GM21576 (cell line): ENCODE measurements around the gene CYP2E1.
A peak's percentile ranks its signal among the peaks of the same experiment; 100 is the strongest.
"Not testable (repeated sequence)": the region's sequence is repeated elsewhere in the genome, so short reads cannot be mapped to it uniquely, and the experiment has no call there.

Experiments used
- ATAC-seq: cut with Tn5 transposase; IDR thresholded peaks from one replicate; pipeline ENCODE4 v1.9.1; 2021; ENCODE audit warnings: mild to moderate bottlenecking, moderate library complexity; ENCODE audit not compliant: unreplicated experiment

The CYP2E1 gene

DNA sequence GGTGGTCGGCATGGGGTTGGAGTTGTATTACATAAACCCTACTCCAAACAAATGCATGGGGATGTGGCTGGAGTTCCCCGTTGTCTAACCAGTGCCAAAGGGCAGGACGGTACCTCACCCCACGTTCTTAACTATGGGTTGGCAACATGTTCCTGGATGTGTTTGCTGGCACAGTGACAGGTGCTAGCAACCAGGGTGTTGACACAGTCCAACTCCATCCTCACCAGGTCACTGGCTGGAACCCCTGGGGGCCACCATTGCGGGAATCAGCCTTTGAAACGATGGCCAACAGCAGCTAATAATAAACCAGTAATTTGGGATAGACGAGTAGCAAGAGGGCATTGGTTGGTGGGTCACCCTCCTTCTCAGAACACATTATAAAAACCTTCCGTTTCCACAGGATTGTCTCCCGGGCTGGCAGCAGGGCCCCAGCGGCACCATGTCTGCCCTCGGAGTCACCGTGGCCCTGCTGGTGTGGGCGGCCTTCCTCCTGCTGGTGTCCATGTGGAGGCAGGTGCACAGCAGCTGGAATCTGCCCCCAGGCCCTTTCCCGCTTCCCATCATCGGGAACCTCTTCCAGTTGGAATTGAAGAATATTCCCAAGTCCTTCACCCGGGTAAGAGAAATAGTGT, at the start of gene CYP2E1:
Gene CYP2E1, plus strand, starts transcription at position 407 of the 632 bp plus-strand sequence. Its CDS starts 33 bp downstream, at position 440.
- no peak for ATAC-seq

DNA sequence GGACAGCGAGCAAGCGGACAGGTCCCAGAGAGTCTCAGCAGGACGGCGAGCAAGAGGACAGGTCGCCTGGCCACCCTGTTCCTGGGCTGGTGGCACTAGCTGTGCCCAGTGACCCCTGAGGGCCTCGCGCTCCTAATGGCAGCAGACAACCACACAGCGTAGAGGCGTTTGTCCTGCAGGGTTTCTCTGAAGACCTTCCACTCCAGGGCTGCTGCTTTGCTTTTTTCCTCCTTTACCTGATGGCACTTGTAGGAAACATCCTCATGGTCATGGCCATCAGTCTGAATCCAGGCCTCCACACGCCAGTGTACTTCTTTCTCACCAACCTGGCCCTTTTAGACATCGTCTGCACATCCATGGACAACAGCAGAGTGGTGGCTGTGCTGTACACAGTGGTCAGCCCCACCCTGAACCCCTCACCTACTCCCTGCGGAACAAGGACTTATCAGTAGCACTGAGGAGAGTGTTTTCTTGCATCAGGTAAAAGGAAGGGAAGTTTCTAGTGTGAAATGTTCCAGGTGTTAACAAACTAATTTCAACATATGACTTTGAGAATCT, 46.0 kb upstream of the CYP2E1 start:
- ATAC-seq = no peak

DNA sequence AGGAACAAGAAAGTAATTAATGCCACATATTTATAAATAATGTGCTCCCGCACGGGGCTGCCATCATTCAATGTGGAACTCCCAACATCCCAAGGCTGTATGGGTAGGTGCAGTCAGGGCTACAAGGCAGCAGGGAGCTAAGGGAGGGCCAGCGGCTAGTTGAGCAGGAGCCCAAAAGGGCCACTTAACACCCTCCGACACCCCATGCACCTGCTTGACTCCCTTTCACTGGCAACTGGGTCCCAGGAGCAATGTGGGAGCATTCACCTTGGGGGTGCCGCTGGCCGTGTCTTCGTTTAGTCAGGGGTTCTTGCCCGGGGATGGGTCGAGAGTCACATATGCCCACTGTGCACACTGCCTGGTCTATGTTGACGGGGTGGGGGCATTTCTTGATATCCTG, 45.5 kb upstream of the CYP2E1 start:
- ATAC-seq = no peak

DNA sequence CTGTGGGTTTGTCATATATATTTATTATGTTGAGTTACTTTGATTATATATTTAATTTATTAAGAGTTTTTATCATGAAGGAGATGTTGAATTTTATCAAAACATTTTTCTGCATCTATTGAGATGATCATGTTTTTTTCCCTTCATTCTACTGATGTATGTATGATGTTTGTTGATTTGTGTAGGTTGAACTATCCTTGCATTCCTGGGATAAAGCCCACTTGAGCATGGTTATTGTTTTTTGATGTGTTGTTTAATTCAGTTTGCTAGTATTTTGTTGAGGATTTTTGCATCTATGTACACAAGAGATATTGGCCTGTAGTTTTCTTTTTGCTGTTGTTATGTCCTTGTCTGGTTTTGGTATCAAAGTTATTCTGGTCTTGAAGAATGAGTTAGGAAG, 42.3 kb upstream of the CYP2E1 start:
- ATAC-seq = no peak

DNA sequence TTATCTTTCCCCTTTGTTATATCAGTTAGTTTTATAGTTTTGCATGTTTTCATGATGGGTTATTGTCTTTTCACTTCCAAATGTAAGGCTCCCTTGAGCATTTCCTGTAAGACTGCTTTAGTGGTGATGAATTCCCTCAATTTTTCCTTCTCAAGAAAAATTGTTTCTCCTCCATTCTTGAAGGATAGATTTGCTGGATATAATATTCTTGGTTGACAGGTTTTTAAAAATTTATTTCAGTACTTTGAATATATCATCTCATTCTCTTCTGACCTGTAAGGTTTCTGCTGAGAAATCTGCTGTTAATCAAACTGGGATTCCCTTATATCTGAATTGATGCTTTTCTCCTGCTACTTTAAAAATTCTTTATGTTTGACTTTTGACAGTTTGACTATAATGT, 40.1 kb upstream of the CYP2E1 start:
- ATAC-seq = no peak

DNA sequence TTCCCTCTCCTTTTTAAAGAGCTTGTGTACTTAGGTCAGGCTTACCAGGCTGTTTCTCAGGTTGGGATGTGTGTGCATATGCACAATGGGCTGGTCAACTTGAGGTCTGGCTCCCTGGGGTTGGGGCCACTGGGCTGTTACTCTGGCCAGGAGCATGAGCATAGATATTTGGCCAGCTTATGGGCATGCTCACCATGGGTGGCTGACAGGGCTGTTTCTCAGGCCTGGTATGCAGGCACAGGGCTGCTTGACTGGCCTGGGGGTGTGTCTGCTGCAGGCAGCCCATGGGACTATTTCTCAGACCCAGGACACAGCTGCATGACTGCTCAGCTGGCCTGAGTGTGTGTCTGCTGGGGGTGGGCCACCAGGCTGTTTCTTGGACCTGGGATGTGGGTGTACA, 38.8 kb upstream of the CYP2E1 start:
- no peak for ATAC-seq

DNA sequence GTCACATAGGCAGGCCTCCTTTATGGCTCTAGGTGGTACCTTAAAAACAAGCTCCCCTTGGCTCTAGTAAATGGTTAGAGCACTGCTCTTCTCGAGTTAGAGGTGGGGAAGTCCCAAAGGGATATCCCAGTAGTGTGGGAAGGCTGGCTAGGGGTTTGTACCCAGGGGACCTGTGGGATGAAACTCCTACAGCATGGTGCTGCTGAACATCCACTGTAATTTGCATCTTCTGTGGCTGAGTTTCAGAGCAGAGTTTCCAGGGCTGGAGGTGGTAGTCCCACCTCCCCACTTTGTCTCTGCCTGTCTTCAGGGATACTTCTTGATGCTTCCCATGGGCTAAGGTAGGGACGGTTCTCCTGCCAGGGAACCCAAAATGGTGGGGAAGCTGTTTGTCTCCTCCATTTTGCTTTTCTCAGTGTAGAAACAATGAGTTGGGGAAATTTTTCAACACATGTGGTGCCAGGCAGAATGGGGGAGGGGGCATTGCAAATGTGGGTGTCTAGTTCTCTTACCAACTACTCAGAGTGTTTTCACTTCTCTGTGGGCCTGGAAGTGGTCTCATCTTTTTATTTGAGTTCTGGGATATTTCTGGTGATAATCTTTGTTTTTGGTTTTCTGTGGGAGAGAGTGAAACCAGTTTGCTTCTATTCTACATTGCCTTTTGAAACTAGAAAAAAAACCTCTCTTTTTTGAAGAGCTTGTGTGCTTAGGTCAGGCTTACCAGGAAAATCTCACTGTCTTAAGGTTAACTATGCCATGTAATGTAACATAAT, 37.2 kb upstream of the CYP2E1 start:
- peak; percentile 55 for ATAC-seq

DNA sequence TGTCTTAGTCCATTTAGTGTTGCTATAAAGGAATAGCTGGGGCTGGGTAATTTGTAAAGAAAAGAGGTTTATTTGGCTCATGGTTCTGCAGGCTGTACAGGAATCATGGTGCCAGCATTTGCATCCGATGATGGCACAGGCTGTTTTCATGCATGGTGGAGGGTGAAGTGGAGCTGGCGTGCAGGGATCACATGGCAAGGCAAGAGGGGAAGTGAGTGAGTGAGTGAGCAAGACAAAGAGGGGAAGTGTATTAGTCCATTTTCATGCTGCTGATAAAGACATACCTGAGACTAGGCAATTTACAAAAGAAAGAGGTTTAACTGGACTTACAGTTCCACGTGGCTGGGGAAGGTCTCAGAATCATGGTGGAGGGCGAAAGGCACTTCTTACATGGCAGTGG, 33.6 kb upstream of the CYP2E1 start:
- ATAC-seq = not testable (repeated sequence)

DNA sequence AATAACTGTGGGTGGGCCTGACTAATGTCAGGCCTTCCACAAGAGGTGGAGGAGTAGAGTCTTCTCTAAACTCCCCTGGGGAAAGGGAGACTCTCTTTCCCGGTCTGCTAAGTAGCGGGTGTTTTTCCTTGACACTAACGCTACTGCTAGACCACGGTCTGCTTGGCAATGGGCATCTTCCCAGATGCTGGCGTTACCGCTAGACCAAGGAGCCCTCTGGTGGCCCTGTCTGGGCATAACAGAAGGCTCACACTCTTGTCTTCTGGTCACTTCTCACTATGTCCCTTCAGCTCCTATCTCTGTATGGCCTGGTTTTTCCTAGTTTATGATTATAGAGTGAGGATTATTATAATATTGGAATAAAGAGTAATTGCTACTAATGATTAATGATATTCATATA, 29.8 kb upstream of the CYP2E1 start:
- ATAC-seq = not testable (repeated sequence)

DNA sequence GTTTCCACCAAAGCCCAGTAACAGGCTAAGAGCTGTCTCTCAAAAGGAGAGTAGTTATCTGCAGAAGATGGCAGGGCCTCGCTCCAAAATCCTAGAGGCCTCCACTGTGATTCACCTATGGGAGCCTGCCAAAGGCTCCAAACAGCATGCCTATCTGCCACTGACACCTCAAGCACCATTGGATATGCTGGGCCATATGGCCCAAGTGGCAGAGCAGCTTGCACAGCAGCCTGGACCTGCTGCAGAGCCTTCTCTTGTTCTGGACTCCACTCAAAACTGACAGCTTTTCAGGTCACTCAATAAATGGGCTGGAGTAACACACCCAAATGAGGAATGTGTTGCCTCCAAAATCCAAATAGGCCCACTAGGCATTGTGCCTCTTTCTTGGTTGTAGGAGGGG, 28.0 kb upstream of the CYP2E1 start:
- ATAC-seq = not testable (repeated sequence)

DNA sequence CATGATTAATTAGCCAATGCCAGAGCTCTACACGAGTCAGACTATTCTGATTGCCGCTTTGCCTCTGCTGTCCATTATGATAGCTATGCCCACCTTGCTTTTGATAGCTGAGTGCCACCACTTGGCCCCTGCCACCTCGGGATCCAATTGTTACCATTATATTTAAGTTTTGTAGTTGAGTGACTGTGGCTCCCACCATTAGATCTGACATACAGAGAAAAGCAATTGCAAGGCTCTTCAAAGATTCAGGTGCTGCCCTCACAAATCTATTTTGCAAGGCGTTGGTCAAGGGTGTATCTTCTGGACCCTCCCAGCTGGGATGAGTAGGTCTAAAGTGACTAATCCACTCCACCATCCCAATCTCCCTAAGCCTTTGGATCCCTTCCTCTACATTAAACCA, 26.3 kb upstream of the CYP2E1 start:
- not testable (repeated sequence) for ATAC-seq

DNA sequence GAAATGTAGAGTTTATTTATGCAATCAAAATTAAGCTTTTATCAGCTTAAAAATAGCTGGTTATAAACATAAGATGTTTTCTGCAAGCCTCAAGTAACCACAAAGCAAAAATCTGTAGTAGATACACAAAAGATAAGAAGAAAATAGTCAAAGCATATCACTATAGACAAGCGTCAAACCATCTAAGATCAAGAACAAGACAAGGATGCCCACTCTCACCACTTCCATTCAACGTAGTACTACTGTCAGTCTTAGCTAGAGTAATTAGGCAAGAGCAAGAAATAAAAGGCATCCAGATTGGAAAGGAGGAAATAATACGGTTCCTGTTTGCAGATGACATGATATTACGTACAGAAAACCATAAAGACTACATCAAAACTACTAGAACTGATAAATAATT, 17.5 kb upstream of the CYP2E1 start:
- no peak for ATAC-seq

DNA sequence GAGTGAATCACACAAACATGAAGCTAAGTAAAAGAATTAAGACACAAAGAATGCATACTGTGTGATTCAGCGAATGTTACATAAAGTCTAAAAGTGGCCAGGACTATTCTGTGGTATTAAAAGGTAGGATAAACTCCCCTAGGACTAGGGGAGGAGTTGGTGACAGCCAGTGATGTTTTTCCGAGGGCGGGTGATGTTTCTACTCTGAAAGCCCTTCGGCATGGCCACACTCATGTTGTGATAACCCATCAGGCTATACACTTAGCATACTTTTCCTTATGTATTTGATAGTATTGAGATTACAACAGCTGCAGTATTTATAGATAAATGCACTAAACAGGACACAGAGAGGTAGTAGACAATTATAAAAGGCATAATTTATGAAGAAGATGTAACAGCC, 15.8 kb upstream of the CYP2E1 start:
- ATAC-seq = no peak

DNA sequence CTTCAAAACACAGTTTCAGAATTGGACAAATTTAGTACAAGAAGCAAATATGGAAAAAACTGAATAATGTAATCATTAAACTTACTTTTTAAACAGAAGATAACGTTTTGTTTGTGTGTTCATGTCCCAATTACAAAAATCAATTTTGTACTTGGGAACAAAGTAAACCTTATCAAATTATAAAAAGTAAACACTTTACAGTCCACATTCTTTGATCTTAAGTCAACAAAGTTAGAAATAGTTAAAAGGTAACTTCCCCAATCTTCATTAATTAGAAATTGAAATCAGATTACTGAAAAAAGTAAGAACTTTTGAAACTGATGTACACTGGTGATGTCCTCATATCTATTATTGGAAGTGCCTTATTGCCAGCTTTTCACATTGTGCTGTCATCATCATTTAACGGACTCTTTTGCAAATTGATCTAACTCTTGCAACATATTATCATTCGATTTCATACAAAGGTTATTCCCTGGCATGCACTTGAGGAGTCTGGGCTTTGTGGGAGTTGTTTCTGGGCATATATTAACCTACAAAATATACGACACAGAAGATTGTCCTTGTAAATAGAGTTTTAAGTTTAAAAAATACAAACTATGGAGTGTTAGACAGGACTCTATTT, 15.1 kb upstream of the CYP2E1 start:
- no peak for ATAC-seq

DNA sequence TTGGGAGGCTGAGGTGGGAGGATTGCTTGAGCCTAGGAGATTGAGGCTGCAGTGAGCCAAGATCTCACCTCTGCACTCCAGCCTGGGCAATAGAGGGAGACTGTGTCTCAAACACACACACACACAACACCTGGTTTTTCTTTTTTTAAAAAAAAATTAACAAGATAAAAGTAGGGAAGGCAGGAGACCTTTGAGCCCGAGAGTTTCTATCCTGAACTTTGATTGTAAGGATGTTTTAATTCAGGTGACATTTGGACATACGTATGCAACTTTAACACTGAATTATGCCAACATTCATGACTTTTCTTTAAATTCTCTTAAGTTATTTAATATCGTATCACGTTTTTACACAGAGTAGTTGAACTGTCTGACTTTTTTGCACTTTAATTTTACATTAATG, 11.7 kb upstream of the CYP2E1 start:
- no peak for ATAC-seq

DNA sequence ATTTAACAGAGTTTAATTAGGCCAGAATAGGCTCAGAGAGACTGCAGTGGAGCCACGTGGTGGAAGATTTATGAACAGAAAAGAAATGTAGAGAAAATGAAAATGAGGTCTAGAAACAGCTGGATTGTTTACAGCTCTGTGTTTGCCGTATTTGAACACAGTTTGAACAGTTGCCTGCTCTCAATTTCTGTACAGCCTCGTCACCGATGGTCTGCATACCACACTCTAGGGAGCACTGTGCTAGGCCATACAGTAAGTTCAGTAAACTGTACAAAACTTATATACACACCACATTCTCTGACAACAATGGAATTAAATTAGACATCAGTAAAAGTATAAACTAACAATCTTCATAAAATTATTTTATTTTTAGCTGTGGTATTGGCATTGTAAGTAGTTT, 11.1 kb upstream of the CYP2E1 start:
- no peak for ATAC-seq

DNA sequence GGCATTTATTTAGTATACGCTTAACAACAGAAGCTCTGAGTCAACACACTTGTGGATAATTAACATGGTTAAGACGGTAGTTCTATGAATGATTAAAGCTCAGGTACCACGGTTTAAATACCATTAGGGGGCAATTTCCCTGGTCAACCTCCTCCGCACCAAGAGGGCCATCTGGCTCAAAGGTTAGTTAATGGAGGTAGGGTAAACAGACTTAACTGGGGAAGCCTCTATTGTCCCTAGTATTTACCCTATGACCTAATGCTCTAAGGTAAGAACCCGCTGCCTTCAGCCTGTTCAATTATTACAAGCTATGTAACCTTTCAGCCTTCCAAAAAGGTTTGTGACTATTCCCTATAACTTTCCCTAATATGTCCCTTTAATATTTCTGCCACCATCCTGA, 8.6 kb upstream of the CYP2E1 start:
- not testable (repeated sequence) for ATAC-seq

DNA sequence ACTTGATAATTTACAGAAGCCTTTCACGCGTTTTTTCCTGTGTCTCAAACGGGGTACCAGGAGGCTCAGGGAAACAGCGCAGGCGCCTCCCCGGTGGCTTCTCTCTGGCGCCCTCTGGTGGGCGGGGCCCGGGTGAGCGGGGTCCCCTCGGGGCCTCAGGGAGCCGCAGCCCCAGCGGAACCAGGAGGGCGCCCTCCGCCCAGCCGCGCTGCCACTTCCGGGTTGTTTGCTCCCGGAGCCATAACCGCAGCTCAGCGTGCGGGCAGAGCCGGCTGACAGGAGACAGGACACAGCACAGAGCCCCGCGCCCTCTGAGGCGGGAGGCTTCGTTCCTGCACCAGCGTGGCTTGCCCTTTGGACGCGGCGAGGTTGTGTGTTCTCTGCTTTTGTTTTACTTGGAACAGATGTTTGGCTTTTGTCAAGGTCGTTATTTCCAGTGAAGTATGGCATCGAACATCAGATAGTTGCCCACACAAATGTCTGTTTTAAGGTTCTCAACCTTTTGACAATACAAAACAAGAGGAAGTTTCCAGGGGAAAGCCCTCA, 6.9 kb upstream of the CYP2E1 start:
- peak; percentile 98 for ATAC-seq

DNA sequence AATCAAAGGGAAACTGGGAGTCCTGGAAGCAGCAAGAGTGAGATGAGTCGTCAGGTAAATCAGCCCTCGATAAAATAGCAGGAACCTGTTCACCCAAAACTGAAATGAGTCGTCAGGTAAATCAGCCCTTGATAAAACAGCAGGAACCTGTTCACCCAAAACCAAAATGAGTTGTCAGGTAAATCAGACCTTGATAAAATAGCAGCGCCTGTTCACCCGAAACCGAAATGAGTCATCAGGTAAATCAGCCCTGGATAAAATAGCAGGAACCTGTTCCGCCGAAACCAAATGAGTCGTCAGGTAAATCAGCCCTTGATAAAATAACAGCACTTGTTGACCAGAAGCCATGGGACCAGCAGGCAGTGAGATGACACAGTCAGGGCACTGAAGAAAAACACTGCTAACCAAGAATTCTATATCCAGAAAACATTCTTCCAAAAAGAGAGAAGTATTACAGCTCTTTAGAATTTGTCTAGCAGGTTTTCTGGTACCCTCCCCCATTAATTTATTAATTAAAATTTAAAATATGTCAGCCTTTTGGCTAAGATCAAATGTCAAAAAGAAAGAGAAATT, 3.4 kb upstream of the CYP2E1 start:
- ATAC-seq = no peak

DNA sequence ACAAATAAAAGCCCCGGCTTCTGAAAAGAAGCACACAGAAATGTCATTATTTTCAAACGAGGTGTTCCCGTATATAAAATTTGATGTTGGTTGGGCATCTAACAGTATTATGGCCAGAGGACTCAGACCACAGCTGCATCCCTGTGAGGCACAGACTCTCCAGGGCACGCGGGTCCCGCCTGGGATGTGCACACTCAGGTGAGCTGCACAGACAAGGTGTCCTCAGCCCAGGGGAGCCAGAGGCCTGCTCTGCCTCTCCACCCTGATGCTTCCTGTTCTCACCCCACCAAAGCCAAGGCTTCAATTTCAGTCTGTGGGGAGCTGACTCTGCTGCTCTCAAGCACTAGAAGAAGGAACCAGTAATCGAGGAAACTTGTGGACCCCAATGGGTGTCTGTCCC, 1.7 kb upstream of the CYP2E1 start:
- no peak for ATAC-seq

DNA sequence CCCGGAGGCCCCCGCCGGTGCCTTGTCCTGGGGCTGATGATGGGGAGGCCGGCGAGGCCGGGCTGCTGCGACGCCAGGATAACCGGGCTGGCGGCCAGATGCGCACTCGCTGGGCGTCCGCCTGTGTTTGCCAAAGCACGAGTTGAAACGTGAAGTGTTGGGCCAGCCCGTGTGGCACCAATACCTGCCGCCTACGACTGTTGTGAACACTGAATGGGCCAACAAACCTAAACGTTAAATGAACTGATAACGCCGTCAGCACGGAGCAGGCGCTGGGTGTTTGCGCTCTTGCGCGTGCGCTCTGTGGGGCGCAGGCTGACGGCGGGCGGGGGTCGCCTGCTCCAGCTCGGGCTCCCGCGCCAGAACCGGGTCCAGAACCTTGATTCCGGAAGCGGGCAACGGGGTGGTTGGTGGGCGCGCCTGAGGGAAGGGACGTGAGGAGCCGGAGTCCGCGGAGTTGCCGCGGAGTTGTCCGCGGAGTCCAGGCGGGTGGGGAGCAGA, 658 bp downstream of the CYP2E1 start:
- ATAC-seq = no peak
